PC-9 (cell line): ENCODE measurements around the gene TEX48. TPM values are rescaled to one million over a fixed set of nuclear protein-coding genes. Genes with fewer than 3 reads are reported as not detected.
A peak's percentile ranks its signal among the peaks of the same experiment; 100 is the strongest.

Source experiments
- BruUV-seq: library from RNA; stranded (reverse); fragments of 400-500 nt; replicated peaks from 2 replicates; lab custom pipeline; 2021; lab: Mats Ljungman, UMichigan
- CTCF ChIA-PET: fragments of 300-600 bp; sonication (Branson Sonifier 250); formaldehyde crosslinking; loops from one replicate; lab custom pipeline; 2022; ENCODE audit warnings: antibody characterized with exemption; lab: Charles Lee
- POLR2A ChIA-PET: fragments of 300-600 bp; sonication (Branson Sonifier 250); formaldehyde crosslinking; loops from one replicate; lab custom pipeline; 2022; ENCODE audit warnings: antibody characterized with exemption; ENCODE audit not compliant: unreplicated experiment; lab: Charles Lee
- DNase-seq, 2 experiments: peaks; one replicate each; pipeline versions ENCODE4 v3.0.0 to v3.0.0-alpha.2; 2015 to 2022; ENCODE audit warnings: mixed read lengths in 1 of 2
- H2AFZ ChIP-seq: fragments of 200-600 bp; sonication (generic); 2 replicates; pipeline ENCODE4 v1.8.1; 2017; ENCODE audit warnings: antibody characterized with exemption
- H3F3A ChIP-seq: fragments of 200-600 bp; sonication (generic); 2 replicates; pipeline ENCODE4 v1.8.1; 2017; ENCODE audit warnings: antibody characterized with exemption, mild to moderate bottlenecking, low read depth; ENCODE audit not compliant: insufficient read depth
- H3K27ac ChIP-seq: fragments of 200-600 bp; sonication (generic); 2 replicates; pipeline ENCODE4 v1.6.1; 2016; ENCODE audit warnings: mixed run types
- H3K27me3 ChIP-seq: fragments of 200-600 bp; sonication (generic); 2 replicates; pipeline ENCODE4 v1.6.1; 2016; ENCODE audit warnings: low read depth, mixed run types; ENCODE audit not compliant: insufficient read depth
- H3K36me3 ChIP-seq: fragments of 200-600 bp; sonication (generic); 2 replicates; pipeline ENCODE4 v1.6.1; 2016; ENCODE audit warnings: low read depth, mixed run types
- H3K4me1 ChIP-seq: fragments of 200-600 bp; sonication (generic); replicated peaks from 2 replicates; pipeline ENCODE4 v1.6.1; 2016; ENCODE audit warnings: mixed run types; ENCODE audit not compliant: insufficient read depth
- H3K4me2 ChIP-seq: fragments of 200-600 bp; sonication (generic); 2 replicates; pipeline ENCODE4 v1.6.1; 2017; ENCODE audit warnings: mixed run types
- H3K4me3 ChIP-seq: fragments of 200-600 bp; sonication (generic); 2 replicates; pipeline ENCODE4 v1.6.1; 2016; ENCODE audit warnings: mixed run types
- H3K79me2 ChIP-seq: fragments of 200-600 bp; sonication (generic); 2 replicates; pipeline ENCODE4 v1.6.1; 2017; ENCODE audit warnings: low read depth, mixed run types
- H3K9me2 ChIP-seq: fragments of 200-600 bp; sonication (generic); 2 replicates; pipeline ENCODE4 v1.8.1; 2017; ENCODE audit warnings: mild to moderate bottlenecking; ENCODE audit not compliant: insufficient read depth
- H3K9me3 ChIP-seq: fragments of 200-600 bp; sonication (generic); 2 replicates; pipeline ENCODE4 v1.8.1; 2016; ENCODE audit warnings: low read depth; ENCODE audit not compliant: insufficient read depth
- H4K20me1 ChIP-seq: fragments of 200-600 bp; sonication (generic); 2 replicates; pipeline ENCODE4 v1.8.1; 2017; ENCODE audit not compliant: insufficient read depth
- EZH2 ChIP-seq: fragments of 200-600 bp; sonication (generic); IDR thresholded peaks from 2 replicates; pipeline ENCODE4 v1.8.0; 2017; ENCODE audit warnings: antibody characterized with exemption, low read depth
- intact Hi-C: fragments of 100-400 bp; cut with micrococcal nuclease; formaldehyde crosslinking; loops from one replicate; pipeline ENCODE4 v1.10.0; 2022; ENCODE audit not compliant: unreplicated experiment
- total RNA-seq: library from RNA; stranded (reverse); gene quantifications from 2 replicates; pipeline ENCODE4 v1.2.3, GENCODE V29; 2021
- TF ChIP-seq, protein P1 (sequence below): fragments of 200-600 bp; sonication (generic); conservative IDR thresholded peaks from 2 replicates; pipeline ENCODE4 v1.6.1; 2017; ENCODE audit warnings: mixed run types, antibody characterized with exemption, mild to moderate bottlenecking, moderate library complexity

The TEX48 gene
- total RNA-seq, 1 experiment from 2014 or later: not detected

DNA sequence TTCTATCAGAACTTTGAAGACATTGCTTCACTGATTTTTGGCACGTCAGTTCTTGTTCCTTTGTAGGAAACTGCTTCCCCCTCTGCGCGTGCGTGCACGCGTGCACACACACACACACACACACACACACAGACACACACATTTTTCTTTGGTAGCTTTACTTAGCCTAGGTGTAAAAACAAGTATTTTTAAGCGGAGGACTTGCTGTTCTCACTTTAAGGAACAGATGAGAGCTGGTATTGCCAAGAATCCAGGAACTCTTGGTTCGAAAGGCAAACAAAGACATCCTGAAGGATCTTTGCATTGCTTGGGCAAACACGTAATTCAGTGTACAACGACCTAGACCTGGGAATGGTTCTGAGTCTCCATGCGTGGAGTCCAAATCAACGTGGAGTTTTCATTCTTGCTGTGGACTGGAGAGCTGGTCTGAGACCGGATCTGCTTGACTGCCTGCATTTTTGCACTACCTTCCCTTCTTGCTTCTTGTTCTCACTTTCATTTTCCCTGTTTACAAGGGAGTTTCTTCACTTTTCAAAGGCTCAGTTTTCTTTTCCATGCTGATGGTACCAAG lies 62.7 kb downstream of the TEX48 start:
- TF ChIP-seq EZH2: no peak
- TF ChIP-seq, protein P1, sequence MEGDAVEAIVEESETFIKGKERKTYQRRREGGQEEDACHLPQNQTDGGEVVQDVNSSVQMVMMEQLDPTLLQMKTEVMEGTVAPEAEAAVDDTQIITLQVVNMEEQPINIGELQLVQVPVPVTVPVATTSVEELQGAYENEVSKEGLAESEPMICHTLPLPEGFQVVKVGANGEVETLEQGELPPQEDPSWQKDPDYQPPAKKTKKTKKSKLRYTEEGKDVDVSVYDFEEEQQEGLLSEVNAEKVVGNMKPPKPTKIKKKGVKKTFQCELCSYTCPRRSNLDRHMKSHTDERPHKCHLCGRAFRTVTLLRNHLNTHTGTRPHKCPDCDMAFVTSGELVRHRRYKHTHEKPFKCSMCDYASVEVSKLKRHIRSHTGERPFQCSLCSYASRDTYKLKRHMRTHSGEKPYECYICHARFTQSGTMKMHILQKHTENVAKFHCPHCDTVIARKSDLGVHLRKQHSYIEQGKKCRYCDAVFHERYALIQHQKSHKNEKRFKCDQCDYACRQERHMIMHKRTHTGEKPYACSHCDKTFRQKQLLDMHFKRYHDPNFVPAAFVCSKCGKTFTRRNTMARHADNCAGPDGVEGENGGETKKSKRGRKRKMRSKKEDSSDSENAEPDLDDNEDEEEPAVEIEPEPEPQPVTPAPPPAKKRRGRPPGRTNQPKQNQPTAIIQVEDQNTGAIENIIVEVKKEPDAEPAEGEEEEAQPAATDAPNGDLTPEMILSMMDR: no peak
- Histone ChIP-seq H2AFZ (no peak overlapping the region), H3F3A (peaks cover 6% of the 10 kb centered on the region; the same call in 1 of the 2 replicates), H4K20me1 (no peaks in the 10 kb centered on the region), H3K4me1 (peaks cover 7% of the 10 kb centered on the region; the same call in 1 of the 2 replicates), H3K9me2 (no peaks in the 10 kb centered on the region), H3K27me3 (no peaks in the 10 kb centered on the region), H3K4me2 (no peak overlapping the region), H3K9me3 (no peaks in the 10 kb centered on the region), H3K4me3 (no peak overlapping the region), H3K79me2 (0 out of 2 replicates have a peak, but pooled peaks cover 7% of the 10 kb centered on the region), H3K27ac (no peak overlapping the region), H3K36me3 (no peaks in the 10 kb centered on the region)
- POLR2A ChIA-PET: no interaction called here
- DNase-seq: no peak
- intact Hi-C loops: no loop called here
- CTCF ChIA-PET: no interaction called here
- BruUV-seq: no TSS peak

DNA sequence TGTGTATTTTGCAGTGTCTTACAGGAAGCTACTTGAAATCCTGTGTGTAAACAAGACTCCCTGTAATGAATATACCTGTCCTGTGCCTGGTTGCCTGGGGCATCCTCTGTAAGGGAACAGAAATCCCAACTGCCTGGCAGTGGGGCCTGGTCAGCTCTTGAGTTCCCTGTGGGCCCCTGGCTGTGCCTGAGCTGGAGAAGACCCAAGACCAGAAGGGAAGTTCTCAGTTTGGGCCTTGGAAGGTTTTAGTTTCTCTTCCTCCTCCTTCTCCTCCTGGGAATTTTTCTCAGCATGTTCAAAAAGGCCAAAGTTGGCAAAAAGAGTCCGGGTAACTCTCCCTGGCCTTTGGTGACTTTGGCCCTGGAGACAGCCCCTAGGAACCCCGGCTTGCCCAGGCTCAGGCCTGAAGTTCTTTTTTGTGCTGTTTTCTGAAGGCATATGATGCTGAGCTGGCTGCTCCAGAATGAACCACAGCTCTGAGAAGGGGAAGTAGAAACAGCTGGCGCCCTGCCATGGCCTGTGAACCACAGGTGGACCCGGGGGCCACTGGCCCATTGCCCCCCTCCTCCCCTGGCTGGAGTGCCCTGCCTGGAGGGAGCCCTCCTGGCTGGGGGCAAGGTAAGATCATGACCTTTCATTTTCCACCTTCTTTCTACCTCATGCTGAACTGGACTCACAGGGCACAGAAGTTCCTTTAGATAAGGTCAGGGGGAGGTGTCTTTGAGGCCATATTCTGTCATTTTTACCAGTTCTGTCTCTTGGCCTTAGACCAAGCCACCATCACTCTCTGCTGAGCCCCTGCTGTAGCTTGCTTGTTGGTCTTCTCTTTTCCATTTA lies 65.1 kb downstream of the TEX48 start:
- ChIA-PET POLR2A (no interaction called here), CTCF (no interaction called here)
- no peak for DNase-seq
- Histone ChIP-seq H3F3A (peaks cover 11% of the 10 kb centered on the region; the same call in 1 of the 2 replicates), H3K4me3 (no peak overlapping the region), H3K36me3 (no peaks in the 10 kb centered on the region), H3K79me2 (peaks cover 16% of the 10 kb centered on the region; the same call in 1 of the 2 replicates), H3K9me3 (no peaks in the 10 kb centered on the region), H3K4me1 (peaks cover 21% of the 10 kb centered on the region; the same call in 1 of the 2 replicates), H3K27me3 (no peaks in the 10 kb centered on the region), H2AFZ (no peak overlapping the region), H4K20me1 (no peaks in the 10 kb centered on the region), H3K9me2 (no peaks in the 10 kb centered on the region), H3K4me2 (no peak overlapping the region), H3K27ac (0 out of 2 replicates have a peak overlapping the region, but pooled peaks have one; percentile 29)
- BruUV-seq: no TSS peak
- TF ChIP-seq EZH2: no peak
- TF ChIP-seq, protein P1: no peak
- intact Hi-C loops: no loop called here

Other genes with a start within 250 kb of the TEX48 start
- 19.8 and 21.9 TPM in 2 replicates for gene WHRN, start 176.7 kb downstream of the TEX48 start, total RNA-seq
- gene ATP6V1G1, start 94.4 kb downstream of the TEX48 start, total RNA-seq: 81.9 and 90.6 TPM in 2 replicates
- 6.6 and 12.1 TPM in 2 replicates for gene TMEM268, start 70.9 kb downstream of the TEX48 start, total RNA-seq
- gene TEX53, start 24.4 kb downstream of the TEX48 start, total RNA-seq: not detected in 2 replicates
- gene TNFSF15, start 123.8 kb upstream of the TEX48 start, total RNA-seq: 0.33 and 0.55 TPM in 2 replicates
- not detected in 2 replicates for gene TNFSF8, start 248.4 kb upstream of the TEX48 start, total RNA-seq